D721Med (cell line): ENCODE measurements around the gene RAP1GAP.
"Not testable (repeated sequence)": the region's sequence is repeated elsewhere in the genome, so short reads cannot be mapped to it uniquely, and the experiment has no call there.

ENCODE experiments used
- DNase-seq: peaks from one replicate; pipeline ENCODE4 v3.0.0; 2011; ENCODE audit warnings: low spot score; ENCODE audit not compliant: insufficient read length
- FAIRE-seq: peaks from 2 replicates; lab custom pipeline; 2011; peaks lifted over from hg19 to GRCh38; lab: Jason Lieb, UNC
- CTCF ChIP-seq: IDR thresholded peaks from 2 replicates; pipeline ENCODE4 v1.5.1; 2012; ENCODE audit warnings: mild to moderate bottlenecking, control low read depth; ENCODE audit not compliant: insufficient read depth; ENCODE audit errors: missing control alignments

Gene RAP1GAP

GRCh38 chr1:21567241-21568005 lies 101.7 kb downstream of the RAP1GAP start:
- TF ChIP-seq CTCF, result no peak
- no peak for DNase-seq
- no peak for FAIRE-seq

- FAIRE-seq, DNase-seq: not testable (repeated sequence)
Measured at GRCh38 chr1:21566361-21566760, 102.8 kb downstream of the RAP1GAP start.

DNA sequence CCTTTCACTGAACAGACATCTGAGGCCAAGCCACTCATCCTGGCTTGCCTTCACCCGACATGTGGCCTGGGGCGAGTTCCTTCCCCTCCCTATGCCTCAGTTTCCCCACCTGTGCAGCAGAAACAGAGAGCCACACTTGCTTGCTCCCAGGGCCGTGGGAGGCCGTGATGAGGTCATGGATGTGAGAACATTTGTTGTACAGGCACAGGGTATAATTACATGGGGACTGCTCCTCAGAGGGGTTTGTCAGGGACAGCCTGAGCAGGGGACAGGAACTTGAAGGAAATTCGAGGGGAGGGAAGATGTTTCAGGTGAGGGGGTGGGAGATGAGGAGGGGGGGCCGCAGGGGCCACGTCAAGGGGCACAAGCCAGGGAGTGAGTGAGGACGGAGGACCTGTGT lies 103.9 kb downstream of the RAP1GAP start:
- FAIRE-seq (no peak), DNase-seq (no peak)
- TF ChIP-seq CTCF, result no peak

GRCh38 chr1:21564521-21565095 lies 104.5 kb downstream of the RAP1GAP start:
- no peak for FAIRE-seq
- TF ChIP-seq CTCF, result no peak
- no peak for DNase-seq

DNA sequence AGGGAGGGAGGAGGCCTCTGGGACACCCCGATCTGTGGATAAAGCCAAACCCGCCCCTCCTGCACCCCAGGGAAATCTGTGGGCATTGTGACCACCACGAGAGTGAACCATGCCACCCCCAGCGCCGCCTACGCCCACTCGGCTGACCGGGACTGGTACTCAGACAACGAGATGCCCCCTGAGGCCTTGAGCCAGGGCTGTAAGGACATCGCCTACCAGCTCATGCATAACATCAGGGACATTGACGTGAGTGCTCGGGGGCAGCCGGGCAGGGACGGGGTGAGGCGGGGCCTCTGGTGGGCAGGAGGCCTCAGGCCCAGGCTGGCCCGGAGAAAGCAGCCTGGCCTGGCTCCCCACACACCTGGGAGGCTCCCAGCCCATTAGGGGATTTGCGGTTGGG lies 105.2 kb downstream of the RAP1GAP start:
- no peak for DNase-seq
- no peak for FAIRE-seq
- no peak for TF ChIP-seq CTCF

- no peak for DNase-seq
- TF ChIP-seq CTCF, result no peak
- no peak for FAIRE-seq
Measured at GRCh38 chr1:21562896-21563295, 106.3 kb downstream of the RAP1GAP start.

DNA sequence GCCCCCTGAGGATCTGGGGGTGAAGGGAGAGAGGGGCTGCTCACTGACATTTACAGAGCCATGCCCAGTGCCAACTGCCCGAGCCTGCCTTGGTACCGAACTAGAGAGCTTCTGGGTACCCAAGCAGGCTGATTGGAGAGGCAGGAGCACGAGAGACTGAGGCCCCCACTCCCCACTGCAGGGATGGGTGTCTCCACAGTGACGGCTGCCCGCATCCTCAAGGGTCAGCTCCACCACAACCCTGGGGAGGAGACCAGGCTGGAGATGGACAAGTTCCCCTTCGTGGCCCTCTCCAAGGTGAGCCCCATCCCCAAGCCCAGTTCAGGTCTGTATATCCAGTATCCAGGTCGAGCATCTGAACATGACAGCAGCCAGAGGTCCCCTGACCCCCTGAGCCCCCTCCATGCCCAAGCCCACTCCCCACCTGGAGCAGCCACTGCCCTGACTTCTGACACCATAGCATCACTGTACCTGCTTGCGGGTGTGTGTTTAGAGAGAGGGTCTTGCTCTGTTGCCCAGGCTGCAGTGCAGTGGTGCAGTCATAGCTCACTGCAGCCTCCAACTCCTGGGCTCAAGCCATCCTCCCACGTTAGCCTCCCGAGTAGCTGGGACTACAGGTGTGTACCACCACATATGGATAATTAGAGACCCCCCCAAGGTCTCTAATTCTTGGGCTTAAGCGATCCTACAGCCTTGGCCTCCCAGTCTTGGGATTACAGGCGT lies 108.1 kb downstream of the RAP1GAP start:
- TF ChIP-seq CTCF, result no peak
- FAIRE-seq (no peak), DNase-seq (no peak)
